GM13977 (cell line): ENCODE data around the gene FREM2.

Source experiments
- DNase-seq: peaks from one replicate; pipeline ENCODE4 v3.0.0; 2012; ENCODE audit warnings: low spot score
- in situ Hi-C: fragments of 300-500 bp; cut with MboI; formaldehyde crosslinking; loops from one replicate; pipeline ENCODE4 v1.12.0; 2022; ENCODE audit warnings: low sequenced_read_pairs, low pct_unique_long_range_greater_than_20kb, mixed read lengths, inconsistent platforms; ENCODE audit not compliant: unreplicated experiment
- TF ChIP-seq, protein P1 (sequence below): IDR thresholded peaks from 2 replicates; pipeline ENCODE4 v1.5.1; 2012; ENCODE audit warnings: mild to moderate bottlenecking, control low read depth; ENCODE audit not compliant: insufficient read depth; ENCODE audit errors: extremely low read depth, missing control alignments

The FREM2 gene

GRCh38 chr13:38656699-38657098, 30.2 kb upstream of the FREM2 start:
- TF ChIP-seq, protein P1, sequence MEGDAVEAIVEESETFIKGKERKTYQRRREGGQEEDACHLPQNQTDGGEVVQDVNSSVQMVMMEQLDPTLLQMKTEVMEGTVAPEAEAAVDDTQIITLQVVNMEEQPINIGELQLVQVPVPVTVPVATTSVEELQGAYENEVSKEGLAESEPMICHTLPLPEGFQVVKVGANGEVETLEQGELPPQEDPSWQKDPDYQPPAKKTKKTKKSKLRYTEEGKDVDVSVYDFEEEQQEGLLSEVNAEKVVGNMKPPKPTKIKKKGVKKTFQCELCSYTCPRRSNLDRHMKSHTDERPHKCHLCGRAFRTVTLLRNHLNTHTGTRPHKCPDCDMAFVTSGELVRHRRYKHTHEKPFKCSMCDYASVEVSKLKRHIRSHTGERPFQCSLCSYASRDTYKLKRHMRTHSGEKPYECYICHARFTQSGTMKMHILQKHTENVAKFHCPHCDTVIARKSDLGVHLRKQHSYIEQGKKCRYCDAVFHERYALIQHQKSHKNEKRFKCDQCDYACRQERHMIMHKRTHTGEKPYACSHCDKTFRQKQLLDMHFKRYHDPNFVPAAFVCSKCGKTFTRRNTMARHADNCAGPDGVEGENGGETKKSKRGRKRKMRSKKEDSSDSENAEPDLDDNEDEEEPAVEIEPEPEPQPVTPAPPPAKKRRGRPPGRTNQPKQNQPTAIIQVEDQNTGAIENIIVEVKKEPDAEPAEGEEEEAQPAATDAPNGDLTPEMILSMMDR, result no peak
- in situ Hi-C loops, result no loop called here
- no peak for DNase-seq

DNA sequence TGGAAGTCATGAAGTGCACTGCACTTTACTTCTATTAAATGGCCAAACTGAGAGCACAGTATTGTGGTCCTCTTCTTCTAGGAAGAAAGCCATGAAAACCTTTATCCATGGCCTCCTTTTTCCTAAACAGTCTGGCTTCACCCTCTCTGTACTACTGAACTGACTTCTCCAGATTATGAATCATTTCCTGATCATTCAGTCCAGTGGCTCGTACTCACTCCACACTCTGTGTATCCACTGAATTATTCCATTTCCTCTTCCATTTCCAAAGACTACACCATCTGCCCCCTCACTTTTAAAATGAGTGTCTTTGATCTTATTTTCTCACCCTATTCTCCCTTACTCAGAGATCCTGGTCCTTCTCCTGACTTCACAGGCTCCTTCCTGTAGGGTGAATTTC, 29.7 kb upstream of the FREM2 start:
- TF ChIP-seq, protein P1, result no peak
- in situ Hi-C loops, result no loop called here
- no peak for DNase-seq

DNA sequence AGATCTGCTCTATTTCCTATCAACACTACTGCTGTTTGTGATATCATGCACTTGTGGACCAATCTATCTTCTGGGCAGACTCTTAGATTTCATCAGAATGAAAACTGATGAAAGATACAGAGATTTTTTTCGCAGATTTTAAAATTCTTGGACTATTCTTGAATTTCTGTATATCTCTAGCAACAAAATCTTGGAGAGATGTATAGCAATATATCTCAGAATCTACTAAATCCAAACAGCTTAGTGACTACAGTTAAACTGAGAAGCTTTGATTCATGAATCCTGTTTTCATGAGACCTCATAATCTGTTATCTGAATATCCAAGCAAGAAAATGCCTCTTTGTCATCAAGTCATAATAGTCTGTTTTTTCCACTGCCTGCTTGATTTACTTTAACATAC, 28.0 kb upstream of the FREM2 start:
- in situ Hi-C loops, result no loop called here
- TF ChIP-seq, protein P1, result no peak
- DNase-seq, result no peak

DNA sequence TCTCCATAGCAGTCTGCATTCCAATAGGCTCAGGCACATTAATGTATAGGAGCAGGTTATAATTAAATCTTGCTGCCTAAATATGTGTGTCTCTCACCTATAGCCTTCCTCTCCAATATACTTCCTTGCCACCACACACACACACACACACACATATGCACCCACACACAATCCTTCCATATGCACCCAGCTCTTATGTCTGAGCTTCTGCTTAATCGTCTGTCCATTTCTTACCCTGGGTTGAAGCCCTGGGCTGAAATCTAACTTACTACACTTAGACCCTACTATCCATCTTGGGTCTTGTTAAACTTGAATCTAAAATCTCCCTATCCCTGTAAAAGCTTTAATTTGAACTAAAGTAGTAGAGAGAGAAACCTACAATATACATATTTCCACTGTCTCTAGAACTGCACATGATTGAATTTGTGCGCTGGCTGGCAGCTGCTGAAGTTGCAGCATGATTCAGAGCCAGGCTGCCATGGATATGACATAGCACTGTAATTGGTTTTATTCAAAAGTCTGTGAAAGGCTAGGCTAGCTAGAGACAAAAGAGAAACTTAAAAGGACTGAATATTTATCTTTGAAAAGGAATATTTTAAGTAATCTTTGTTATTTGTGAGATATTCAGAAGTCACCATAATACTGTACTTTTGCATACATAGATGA, 25.7 kb upstream of the FREM2 start:
- TF ChIP-seq, protein P1, result no peak
- no peak for DNase-seq
- in situ Hi-C loops, result no loop called here

- TF ChIP-seq, protein P1, result no peak
- DNase-seq, result no peak
- in situ Hi-C loops, result no loop called here
These were observed 24.5 kb upstream of the FREM2 start for GRCh38 chr13:38662362-38662761.

DNA sequence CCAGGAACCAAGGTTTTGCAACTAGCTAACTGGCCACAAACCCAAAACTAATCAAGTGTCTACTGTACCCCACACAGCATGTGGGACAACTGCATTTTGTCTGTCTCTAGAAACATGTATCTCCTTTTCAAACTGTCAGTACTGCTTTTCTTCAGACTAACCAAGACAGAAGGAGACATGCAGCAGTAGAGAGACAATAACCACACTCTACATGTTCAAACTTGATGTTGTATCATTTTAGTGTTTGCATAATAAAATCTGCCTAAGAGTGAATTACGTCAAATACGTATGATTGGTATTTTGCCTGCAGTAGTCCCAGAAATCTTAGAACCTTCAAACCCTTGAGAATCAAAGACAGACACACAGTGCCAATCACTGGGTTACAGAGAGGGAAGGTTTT, 22.0 kb upstream of the FREM2 start:
- TF ChIP-seq, protein P1, result no peak
- in situ Hi-C loops, result no loop called here

GRCh38 chr13:38667526-38668109, 19.3 kb upstream of the FREM2 start:
- TF ChIP-seq, protein P1, result no peak
- DNase-seq, result no peak
- in situ Hi-C loops, result no loop called here

More for the DNA sequence above, 22.0 kb upstream of the FREM2 start:
- no peak for DNase-seq
